Measurements from ENCODE around the gene CCT6B. TPM values are rescaled to one million over a fixed set of nuclear protein-coding genes. Genes with fewer than 3 reads are reported as not detected.

Gene CCT6B
- total RNA-seq, 4 donors from 2014 or later: 0.94 to 5.0 (median 0.95) TPM; not detected in 1

GRCh38 chr17:34884597-34884996 is 76.7 kb downstream of the CCT6B start:
- no peaks in the 10 kb centered on the region for H3K36me3 ChIP-seq
- TF ChIP-seq POLR2A (IDR thresholded peaks at IDR 0.05): no peak
- no peak for TF ChIP-seq CTCF (IDR thresholded peaks at IDR 0.05)
- no peak overlapping the region for H3K27ac ChIP-seq
- H3K27me3 ChIP-seq: no peaks in the 10 kb centered on the region
- H3K4me3 ChIP-seq: no peak overlapping the region
- DNase-seq: no peak
- no peaks in the 10 kb centered on the region for H3K9me3 ChIP-seq
- no peaks in the 10 kb centered on the region for H3K4me1 ChIP-seq

- Histone ChIP-seq H3K36me3 (no peaks in the 10 kb centered on the region), H3K9me3 (no peaks in the 10 kb centered on the region), H3K27me3 (no peaks in the 10 kb centered on the region), H3K4me1 (no peaks in the 10 kb centered on the region), H3K27ac (no peak overlapping the region), H3K4me3 (no peak overlapping the region)
- no peak for DNase-seq
- no peak for TF ChIP-seq CTCF (IDR thresholded peaks at IDR 0.05)
- TF ChIP-seq POLR2A (IDR thresholded peaks at IDR 0.05): no peak
Measured at GRCh38 chr17:34883106-34884000, 77.9 kb downstream of the CCT6B start.

- Histone ChIP-seq H3K9me3 (no peaks in the 10 kb centered on the region), H3K27me3 (no peaks in the 10 kb centered on the region), H3K4me3 (no peak overlapping the region), H3K36me3 (no peaks in the 10 kb centered on the region), H3K4me1 (no peaks in the 10 kb centered on the region), H3K27ac (no peak overlapping the region)
- no peak for DNase-seq
- TF ChIP-seq CTCF (IDR thresholded peaks at IDR 0.05): no peak
- no peak for TF ChIP-seq POLR2A (IDR thresholded peaks at IDR 0.05)
Measured at GRCh38 chr17:34879146-34879545, 82.1 kb downstream of the CCT6B start.

Other genes with a start within 250 kb of the CCT6B start
- gene ZNF830, start 80 bp upstream of the CCT6B start, total RNA-seq: 10 to 100 TPM in 3 of 4 donors, 1 to 10 TPM in 1; 9.4 to 19.8 (median 11.3) TPM
- gene LIG3, start 19.1 kb upstream of the CCT6B start, total RNA-seq: 10 to 100 TPM; 19.6 to 82.5 (median 36.3) TPM
- 10 to 100 TPM; 33.0 to 76.7 (median 43.0) TPM for gene RFFL, start 102.2 kb upstream of the CCT6B start, total RNA-seq
- gene RAD51D, start 158.4 kb upstream of the CCT6B start, total RNA-seq: 10 to 100 TPM in 3 of 4 donors, 1 to 10 TPM in 1; 6.3 to 18.2 (median 14.7) TPM
- gene FNDC8, start 160.2 kb upstream of the CCT6B start, total RNA-seq: not detected
- gene NLE1, start 180.8 kb upstream of the CCT6B start, total RNA-seq: 10 to 100 TPM in 1 of 4 donors, 1 to 10 TPM in 3; 5.1 to 11.7 (median 8.3) TPM
- not detected for gene UNC45B, start 186.4 kb upstream of the CCT6B start, total RNA-seq
- gene SLC35G3, start 232.9 kb upstream of the CCT6B start, total RNA-seq: not detected